Fibroblast of the conjunctiva (primary cell): ENCODE measurements around the gene PLPPR4.
"Not testable (repeated sequence)": the region's sequence is repeated elsewhere in the genome, so short reads cannot be mapped to it uniquely, and the experiment has no call there.

Experiments used
- DNase-seq: peaks from one replicate; pipeline ENCODE4 v3.0.0-alpha.2; 2010; ENCODE audit warnings: low read depth

PLPPR4 gene

GRCh38 chr1:99269321-99269720 lies 5.0 kb downstream of the PLPPR4 start:
- no peak for DNase-seq

DNA sequence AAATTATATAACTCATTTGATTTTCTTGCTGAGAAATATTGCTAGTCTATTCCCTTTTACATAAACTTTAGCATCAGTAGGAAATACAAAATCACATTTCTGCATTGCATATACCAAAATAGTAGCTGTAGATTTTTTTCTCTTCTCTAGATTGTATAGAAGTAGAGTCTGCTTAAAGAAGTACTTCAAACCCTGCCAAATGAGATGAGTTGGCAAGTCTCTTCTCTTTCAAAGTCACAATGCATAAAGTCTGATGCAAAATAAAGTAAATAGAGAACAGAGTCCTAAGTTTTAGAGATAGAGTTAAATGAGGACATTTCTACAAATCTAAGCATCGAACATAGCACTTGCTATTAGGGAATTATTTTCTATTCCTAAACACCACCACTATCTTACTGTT lies 6.4 kb downstream of the PLPPR4 start:
- no peak for DNase-seq

DNA sequence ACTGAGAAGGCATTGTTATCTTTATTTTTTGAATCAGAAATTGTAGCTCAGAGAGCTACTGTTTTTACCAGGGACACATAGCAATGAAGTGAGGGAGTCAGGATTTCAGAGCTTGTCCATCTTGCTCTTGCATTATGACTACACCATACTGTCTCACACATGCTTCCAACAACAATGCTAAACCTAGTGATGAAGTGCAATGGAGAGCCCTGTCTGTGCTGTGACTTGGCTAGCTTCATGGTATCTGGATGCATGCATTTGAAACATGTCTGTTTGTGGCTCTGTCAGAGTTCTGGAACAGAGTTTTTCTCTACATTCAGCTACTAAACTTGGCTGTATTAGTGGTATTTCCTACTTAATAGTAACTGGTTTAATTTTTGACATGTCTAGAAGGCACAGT lies 7.0 kb downstream of the PLPPR4 start:
- no peak for DNase-seq

DNA sequence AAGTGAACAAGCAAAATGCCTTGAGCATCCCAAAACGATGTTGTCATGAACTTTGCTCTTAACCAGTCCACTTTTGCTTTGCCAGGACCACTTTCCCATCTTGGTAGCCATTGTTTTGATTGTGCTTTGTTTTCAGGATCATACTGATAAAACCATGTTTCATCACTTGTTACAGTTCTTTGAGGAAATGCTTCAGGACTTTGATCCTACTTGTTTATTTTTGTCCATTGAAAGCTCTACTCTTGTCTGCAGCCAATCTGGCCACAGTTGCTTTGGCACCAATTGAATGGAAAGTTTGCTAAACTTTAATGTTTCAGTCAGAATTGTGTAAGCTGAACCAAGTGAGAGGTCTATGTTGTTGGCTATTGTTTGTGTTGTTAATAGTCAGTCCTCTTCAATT lies 12.8 kb downstream of the PLPPR4 start:
- DNase-seq, result no peak

DNA sequence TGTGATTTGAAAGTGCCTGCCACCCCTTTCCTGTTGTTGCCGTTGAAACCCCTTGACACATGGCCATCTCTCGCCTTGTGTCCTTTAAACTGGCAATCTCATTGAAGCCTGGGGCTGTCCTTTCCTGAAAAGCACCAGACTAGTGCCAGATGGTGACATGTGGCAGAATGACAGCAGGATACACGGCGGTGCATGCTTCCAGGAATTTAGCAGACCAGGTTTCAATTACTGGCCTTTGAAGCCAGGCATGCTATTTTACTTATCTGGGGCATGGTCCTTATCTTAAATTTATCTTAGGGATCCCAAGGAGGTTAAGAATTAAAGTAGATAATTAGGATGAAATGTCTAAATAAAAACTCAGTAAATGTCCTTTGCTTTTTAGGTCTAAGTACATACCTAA lies 15.2 kb downstream of the PLPPR4 start:
- no peak for DNase-seq

DNA sequence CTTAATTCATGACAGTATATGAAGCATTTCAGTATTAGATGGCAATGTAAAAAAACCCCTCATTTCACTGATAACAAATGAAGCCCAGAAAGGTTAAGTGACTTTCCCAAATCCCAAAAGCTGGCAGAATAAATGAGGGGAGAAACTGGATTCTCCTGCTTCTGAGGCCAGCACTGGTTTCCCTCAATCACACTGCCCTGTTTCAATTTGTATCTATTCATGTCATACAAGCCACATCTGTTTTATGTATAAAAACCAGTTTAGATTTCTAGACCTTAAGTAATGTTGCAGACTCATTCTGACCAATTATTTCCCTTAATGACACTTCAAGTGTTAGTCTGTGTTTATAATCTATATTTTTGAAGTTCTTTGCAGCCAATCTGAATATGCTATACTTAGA lies 16.8 kb downstream of the PLPPR4 start:
- DNase-seq, result no peak

GRCh38 chr1:99282536-99282935 lies 18.2 kb downstream of the PLPPR4 start:
- no peak for DNase-seq

- not testable (repeated sequence) for DNase-seq
These were observed 19.2 kb downstream of the PLPPR4 start for GRCh38 chr1:99283521-99283920.

GRCh38 chr1:99292886-99293285 lies 28.6 kb downstream of the PLPPR4 start:
- no peak for DNase-seq

DNA sequence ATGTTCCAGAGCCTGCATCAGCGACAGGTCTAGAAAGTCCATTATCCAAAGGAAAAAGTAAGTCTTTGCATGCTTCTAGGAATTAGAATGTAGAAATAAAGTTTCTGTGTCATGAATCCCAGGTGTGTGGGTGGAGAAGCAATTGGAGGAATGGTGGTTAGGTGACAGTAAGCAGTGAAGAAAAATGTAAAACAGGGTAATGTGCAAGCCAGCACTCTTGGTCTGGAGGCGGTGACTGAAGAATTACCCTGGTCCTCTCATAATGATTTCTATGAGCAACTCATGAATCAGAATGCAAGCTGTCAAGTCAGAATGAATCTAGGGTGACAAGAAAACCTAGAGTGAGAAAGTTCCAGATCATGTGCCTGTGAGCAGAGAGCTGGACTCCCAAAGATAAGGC lies 33.6 kb downstream of the PLPPR4 start:
- no peak for DNase-seq

DNA sequence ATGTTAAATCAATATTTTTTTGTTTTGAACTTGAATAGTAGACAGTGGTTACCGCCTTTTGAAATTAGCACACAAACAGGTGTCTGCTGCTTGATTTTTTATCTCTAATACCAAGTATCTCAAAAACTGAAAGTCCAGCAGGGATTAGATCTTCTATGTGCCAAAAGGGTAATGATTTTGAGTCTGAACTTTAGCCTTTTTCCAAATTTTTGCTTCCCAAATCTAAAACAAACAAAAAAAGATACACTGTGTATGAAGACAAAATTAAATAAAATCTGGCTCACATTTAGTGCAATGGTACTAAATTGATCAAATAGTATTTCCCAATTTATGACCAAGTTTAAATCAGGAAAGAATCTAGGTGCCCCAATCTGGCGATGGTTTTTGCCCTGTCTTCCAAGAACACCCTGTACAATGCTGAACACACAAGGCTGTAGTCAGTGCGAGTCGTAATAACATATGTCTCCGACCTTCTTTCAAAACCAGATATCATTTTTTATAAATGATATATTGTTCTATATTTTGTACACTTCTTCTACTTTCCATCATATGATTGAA lies 40.5 kb downstream of the PLPPR4 start:
- DNase-seq, result no peak

- no peak for DNase-seq
These were observed 41.3 kb downstream of the PLPPR4 start for GRCh38 chr1:99305626-99306025.

- no peak for DNase-seq
These were observed 41.8 kb downstream of the PLPPR4 start for GRCh38 chr1:99306056-99306455.

DNA sequence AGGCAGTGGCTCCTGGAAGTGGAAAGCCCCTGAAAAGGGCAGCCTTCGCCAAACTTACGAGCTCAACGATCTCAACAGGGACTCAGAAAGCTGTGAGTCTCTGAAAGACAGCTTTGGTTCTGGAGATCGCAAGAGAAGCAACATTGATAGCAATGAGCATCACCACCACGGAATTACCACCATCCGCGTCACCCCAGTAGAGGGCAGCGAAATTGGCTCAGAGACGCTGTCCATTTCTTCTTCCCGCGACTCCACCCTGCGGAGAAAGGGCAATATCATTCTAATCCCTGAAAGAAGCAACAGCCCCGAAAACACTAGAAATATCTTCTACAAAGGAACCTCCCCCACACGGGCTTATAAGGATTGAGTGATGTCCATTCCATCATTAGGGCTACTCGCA lies 42.4 kb downstream of the PLPPR4 start:
- DNase-seq, result no peak

DNA sequence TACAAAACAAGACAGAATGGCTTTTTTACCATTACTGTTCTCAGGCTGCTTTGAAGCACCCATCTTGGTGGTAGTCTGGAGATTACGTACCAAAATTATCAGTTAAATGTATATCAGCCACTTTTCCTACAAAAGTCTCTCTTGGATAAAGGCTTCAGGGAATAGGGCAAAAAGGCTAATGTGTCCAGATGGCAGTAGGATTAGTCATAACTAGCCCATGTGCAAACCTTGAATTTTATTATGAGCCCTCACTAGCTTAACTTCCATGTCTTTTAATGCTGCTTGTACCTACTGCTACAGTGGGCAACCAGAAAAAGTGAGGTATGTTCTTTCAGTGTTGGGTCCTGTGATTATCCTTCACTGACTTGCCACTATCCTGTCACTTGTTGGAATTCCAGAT lies 51.0 kb downstream of the PLPPR4 start:
- no peak for DNase-seq

DNA sequence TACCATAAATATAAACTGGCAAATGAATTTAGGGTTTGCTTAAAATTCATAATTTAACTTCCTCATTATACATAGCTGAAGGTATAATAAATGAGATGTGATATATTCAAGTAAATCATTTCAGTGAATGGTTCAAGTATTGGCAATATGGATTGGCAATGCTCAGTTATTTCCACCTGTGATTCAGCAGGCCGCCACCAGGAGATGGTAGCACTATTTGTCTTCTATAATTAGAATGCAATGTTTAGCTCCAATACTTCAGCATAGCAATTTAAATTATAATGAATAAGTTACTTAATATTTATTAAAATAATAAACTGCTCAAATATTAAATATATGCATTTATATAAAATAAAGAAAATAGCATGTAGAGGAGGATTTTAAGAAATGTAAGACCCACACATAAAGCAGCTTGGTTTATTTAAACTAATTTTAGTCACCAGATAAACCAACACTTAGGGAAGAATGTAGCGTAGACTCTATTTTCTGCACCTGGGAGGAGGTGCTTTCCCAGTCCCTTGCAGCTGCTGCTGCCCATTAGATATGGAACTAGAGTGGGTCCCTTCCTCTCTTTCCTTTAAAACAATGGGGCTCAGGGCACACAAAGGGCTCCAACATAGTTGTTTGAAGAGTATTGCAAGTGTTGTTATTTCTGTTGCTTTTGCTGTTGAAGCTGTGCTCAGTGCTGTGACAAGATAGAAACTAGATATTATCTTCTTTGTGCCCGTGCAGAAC lies 62.1 kb downstream of the PLPPR4 start:
- DNase-seq, result no peak

DNA sequence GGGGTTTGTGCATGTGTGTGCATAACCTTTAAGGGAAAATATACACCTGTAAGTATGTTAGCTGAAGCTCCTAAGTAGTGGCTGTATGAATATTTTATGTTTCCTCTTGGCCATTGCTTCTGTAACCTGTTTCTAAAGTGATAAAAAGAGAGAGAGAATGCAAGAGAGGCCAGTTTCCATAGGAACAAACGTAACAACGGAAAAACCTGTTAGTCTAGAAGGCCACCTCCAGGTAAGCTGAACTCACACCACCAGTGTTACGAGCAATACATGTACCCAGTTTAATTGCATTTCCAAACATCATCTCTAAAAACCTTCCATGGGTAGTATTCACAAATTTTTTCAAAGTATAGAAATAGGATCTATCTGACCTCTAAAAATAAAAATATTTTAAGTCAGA lies 63.1 kb downstream of the PLPPR4 start:
- no peak for DNase-seq

- no peak for DNase-seq
These were observed 63.9 kb downstream of the PLPPR4 start for GRCh38 chr1:99328171-99328570.

GRCh38 chr1:99331083-99331482 lies 66.8 kb downstream of the PLPPR4 start:
- DNase-seq, result no peak

- DNase-seq, result no peak
These were observed 67.3 kb downstream of the PLPPR4 start for GRCh38 chr1:99331636-99332035.

DNA sequence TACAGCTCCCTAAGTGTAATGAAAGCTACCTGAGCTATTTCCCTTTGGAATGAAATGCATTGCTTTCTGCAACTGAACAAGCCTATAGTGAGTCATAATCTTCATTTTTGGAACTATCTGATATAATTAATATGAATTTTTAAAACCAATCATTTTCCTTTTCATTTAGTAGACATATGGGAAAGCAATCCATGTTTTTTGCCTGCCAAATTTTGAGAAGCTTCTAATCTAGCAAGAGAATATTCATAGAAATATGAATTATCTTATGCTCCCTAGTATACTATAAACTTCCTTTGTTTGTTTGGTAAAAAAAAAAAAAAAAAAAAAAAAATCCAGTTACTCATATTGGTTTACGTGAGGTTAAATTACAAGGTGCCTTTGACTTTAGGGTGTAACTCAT lies 68.3 kb downstream of the PLPPR4 start:
- DNase-seq, result no peak

- no peak for DNase-seq
These were observed 70.7 kb downstream of the PLPPR4 start for GRCh38 chr1:99334991-99335390.

DNA sequence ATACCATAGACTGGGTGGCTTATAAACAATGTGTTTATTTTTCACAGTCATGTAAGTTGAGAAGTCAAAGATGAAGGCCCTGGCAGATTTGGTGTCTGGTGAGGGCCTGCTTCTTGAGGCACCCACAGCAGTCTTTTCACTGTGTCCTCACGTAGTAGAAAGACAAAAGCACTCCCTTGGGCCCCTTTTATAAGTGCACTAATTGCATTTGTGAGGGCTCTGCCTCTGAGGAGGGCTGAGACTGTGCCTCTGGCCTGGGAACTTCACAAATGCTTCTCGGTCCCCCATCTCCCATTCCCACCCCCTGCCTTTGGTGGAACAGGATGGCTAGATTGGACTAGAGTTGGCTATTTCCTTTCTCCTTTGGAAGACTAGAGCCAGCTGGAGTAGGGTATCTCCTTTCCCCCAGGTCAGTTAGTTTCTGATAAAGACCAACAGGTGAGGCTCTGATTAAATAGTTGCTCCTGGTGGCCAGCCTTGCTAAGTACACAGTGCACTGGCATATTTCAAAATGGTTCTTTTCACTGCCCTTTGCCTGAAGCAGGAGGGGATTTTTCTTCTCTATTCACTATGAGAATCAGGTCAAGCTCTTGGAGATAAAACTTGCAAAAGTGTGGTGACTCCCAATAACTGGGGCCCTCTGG lies 82.9 kb downstream of the PLPPR4 start:
- no peak for DNase-seq
